Tibial artery (tissue), 4 donors: ENCODE measurements around the gene ACOXL.

Source experiments
- DNase-seq, 2 donors: peaks; one replicate each; pipeline ENCODE4 v3.0.0-alpha.2; 2019
- H3K27ac ChIP-seq, 2 donors: fragments of 200-600 bp; sonication (generic) in 1 of 2; 1 replicate in 1 of 2; 2 replicates in 1 of 2; pipeline ENCODE4 v1.5.1; 2018 to 2019; ENCODE audit warnings: mild to moderate bottlenecking in 1 of 2
- H3K27me3 ChIP-seq, 2 donors: fragments of 200-600 bp; sonication (generic) in 1 of 2; one replicate each; pipeline versions ENCODE4 v1.5.1 to v1.6.0; 2016 to 2019
- H3K36me3 ChIP-seq, 3 donors: fragments of 200-600 bp; sonication (generic) in 2 of 3; one replicate each; pipeline ENCODE4 v1.5.1; 2016 to 2019; ENCODE audit warnings: mild to moderate bottlenecking in 2 of 3
- H3K4me1 ChIP-seq, 4 donors: fragments of 200-600 bp; sonication (generic) in 2 of 4; 1 replicate in 3 of 4; 2 replicates in 1 of 4; pipeline ENCODE4 v1.5.1; 2016 to 2019
- H3K4me3 ChIP-seq, 2 donors: fragments of 200-600 bp; sonication (generic) in 1 of 2; 1 replicate in 1 of 2; 2 replicates in 1 of 2; pipeline ENCODE4 v1.5.1; 2018 to 2019; ENCODE audit warnings: mild to moderate bottlenecking in 2 of 2
- H3K9me3 ChIP-seq, 3 donors: fragments of 200-600 bp; sonication (generic) in 1 of 3; one replicate each; pipeline ENCODE4 v1.5.1; 2016 to 2019
- intact Hi-C: fragments of 100-400 bp; cut with DNase I; formaldehyde crosslinking; loops from one replicate; pipeline ENCODE4 v1.15.0; 2023; ENCODE audit warnings: low total_unique reads
- TF ChIP-seq, protein P1 (sequence below), 2 experiments: fragments of 200-600 bp in 1 of 2; fragments of 450-650 bp in 1 of 2; IDR thresholded peaks; one replicate each; pipeline ENCODE4 v1.5.1; 2017 to 2019; ENCODE audit warnings: antibody characterized with exemption in 2 of 2, mild to moderate bottlenecking in 1 of 2, moderate library complexity in 1 of 2

The ACOXL gene

DNA sequence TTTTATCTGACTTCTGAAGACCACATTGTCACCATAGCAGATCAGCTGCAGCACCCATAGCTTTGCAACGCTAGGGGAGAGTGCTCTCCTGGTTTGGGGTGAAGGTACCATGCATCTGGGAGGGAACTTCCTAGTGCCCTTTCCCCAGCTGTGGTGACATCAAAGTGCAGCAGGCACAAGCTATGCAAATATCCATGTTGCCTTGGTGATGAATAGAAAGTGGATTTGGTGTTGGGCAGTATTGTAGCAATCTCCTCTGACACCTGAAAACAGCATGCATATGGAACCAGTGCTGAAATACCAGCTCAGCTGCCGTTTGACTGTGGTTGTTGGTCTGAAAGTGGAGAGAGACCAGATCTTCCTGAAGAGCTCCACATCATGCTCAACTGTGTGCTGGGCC is 425.4 kb downstream of the ACOXL start:
- TF ChIP-seq, protein P1, sequence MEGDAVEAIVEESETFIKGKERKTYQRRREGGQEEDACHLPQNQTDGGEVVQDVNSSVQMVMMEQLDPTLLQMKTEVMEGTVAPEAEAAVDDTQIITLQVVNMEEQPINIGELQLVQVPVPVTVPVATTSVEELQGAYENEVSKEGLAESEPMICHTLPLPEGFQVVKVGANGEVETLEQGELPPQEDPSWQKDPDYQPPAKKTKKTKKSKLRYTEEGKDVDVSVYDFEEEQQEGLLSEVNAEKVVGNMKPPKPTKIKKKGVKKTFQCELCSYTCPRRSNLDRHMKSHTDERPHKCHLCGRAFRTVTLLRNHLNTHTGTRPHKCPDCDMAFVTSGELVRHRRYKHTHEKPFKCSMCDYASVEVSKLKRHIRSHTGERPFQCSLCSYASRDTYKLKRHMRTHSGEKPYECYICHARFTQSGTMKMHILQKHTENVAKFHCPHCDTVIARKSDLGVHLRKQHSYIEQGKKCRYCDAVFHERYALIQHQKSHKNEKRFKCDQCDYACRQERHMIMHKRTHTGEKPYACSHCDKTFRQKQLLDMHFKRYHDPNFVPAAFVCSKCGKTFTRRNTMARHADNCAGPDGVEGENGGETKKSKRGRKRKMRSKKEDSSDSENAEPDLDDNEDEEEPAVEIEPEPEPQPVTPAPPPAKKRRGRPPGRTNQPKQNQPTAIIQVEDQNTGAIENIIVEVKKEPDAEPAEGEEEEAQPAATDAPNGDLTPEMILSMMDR (IDR thresholded peaks at IDR 0.05) = no peak
- intact Hi-C loops = no loop called here
- no peak overlapping the region for H3K27ac ChIP-seq
- H3K4me3 ChIP-seq = no peak overlapping the region
- H3K4me1 ChIP-seq = peaks cover 0 to 35% (median 25%) of the 10 kb centered on the region in 4 donors
- no peak for DNase-seq
- no peaks in the 10 kb centered on the region for H3K27me3 ChIP-seq
- H3K36me3 ChIP-seq = peaks cover 0 to 30% (median 3%) of the 10 kb centered on the region in 3 donors
- H3K9me3 ChIP-seq = no peaks in the 10 kb centered on the region

DNA sequence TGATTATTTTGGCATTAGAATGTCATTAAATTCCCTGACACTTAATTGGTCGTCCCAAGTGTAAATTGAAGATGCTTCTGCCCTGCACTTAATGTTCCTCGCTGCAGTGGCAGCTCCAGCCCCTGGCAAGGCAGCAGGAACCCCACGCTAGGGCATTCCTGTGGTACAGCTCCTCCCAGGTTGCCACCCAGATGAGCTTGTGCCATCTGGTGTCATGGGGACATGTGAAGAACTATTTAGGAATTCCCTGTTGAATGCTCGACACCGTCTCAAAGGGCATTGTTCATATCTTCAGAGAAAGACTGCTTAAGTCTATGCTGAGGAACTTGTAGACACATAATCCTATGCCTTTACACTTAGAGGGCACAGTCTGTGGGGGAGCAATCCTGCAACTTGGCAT is 427.3 kb downstream of the ACOXL start:
- intact Hi-C loops = no loop called here
- TF ChIP-seq, protein P1 (IDR thresholded peaks at IDR 0.05) = no peak
- Histone ChIP-seq H3K27me3 (no peaks in the 10 kb centered on the region), H3K9me3 (no peaks in the 10 kb centered on the region), H3K27ac (no peak overlapping the region), H3K36me3 (peaks cover 0 to 27% (median 3%) of the 10 kb centered on the region in 3 donors), H3K4me3 (no peak overlapping the region), H3K4me1 (peaks cover 0 to 35% (median 31%) of the 10 kb centered on the region in 4 donors)
- no peak for DNase-seq

DNA sequence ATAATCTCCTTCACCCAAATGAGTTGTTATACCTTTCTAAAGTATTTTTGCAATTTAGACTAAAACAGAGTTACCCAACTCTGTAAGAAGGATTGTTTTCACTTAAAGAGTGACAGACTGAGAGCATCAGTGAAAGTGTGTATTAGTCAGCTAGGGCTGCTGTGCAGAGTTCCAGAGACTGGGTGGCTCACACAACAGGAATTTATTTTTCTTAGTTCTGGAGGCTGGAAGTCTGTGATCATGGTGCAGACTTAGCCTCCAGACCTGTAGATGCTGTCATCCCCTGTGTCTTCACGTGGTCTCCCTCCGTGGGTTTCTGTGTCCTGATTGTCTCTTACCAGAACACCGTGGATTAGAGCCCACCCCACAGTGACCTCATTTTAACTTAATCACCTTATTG is 428.4 kb downstream of the ACOXL start:
- Histone ChIP-seq H3K27ac (no peak overlapping the region), H3K4me1 (peaks cover 0 to 41% (median 32%) of the 10 kb centered on the region in 4 donors), H3K36me3 (peaks cover 0 to 32% (median 6%) of the 10 kb centered on the region in 3 donors), H3K27me3 (no peaks in the 10 kb centered on the region), H3K9me3 (no peaks in the 10 kb centered on the region), H3K4me3 (no peak overlapping the region)
- TF ChIP-seq, protein P1 (IDR thresholded peaks at IDR 0.05) = no peak
- intact Hi-C loops = no loop called here
- no peak for DNase-seq

DNA sequence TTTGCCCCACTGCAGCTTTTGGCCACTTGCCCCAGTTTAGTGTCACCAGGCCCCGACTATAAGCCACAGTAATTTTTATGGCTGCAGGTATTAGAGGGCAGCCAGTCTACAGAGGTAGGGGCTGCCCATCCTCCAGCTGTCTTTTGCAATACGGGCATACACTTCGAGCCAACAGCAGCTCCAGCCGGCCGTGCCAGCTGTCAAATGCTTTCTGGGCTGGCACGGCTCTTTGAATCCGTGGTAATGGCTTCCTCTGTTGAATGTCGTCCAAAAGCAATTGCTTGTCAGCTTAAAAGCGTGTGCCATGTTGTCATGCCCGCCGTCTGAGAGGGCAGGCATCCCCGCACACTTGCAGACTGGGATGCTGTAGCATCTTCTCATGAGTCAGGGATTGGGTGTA is 429.6 kb downstream of the ACOXL start:
- TF ChIP-seq, protein P1 (IDR thresholded peaks at IDR 0.05) = no peak
- intact Hi-C loops = no loop called here
- Histone ChIP-seq H3K9me3 (no peaks in the 10 kb centered on the region), H3K27me3 (no peaks in the 10 kb centered on the region), H3K27ac (no peak overlapping the region), H3K4me1 (peaks cover 0 to 41% (median 32%) of the 10 kb centered on the region in 4 donors), H3K36me3 (peaks cover 0 to 39% (median 10%) of the 10 kb centered on the region in 3 donors), H3K4me3 (no peak overlapping the region)
- DNase-seq = peak; percentile 49 to 84

DNA sequence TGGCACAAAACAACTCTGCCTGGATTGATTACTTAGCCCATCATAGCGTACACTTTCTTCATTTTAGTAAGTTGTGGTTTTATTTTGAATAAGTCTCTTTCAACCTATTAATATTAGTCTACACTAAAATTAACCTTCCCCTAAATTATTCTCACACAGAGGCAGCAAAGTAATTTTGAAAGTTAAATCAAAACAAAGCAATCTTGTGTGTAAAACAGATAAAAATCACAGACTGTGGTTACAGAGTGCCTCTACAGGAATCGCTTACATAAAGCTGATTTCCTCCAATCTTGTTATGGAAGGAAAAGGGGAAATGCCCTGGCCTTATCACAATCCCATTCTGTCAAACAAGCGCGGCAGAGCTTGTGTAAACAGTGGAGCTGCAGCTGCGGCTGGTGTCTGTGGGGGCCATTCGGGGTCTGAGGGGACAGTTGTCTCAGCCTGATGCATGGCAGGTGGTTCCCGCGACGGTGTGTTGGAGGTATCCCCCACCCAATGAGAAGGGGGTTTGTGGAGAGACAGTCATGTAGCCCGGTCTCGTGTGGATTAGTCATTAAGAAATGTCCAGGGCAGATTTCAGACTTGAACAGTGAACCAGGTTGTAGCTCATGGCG is 430.5 kb downstream of the ACOXL start:
- Histone ChIP-seq H3K27ac (no peak overlapping the region), H3K4me1 (peaks cover 0 to 41% (median 32%) of the 10 kb centered on the region in 4 donors), H3K27me3 (no peaks in the 10 kb centered on the region), H3K36me3 (peaks cover 0 to 38% (median 8%) of the 10 kb centered on the region in 3 donors), H3K9me3 (no peaks in the 10 kb centered on the region), H3K4me3 (no peak overlapping the region)
- TF ChIP-seq, protein P1 (IDR thresholded peaks at IDR 0.05) = no peak
- intact Hi-C loops = no loop called here
- no peak for DNase-seq
